Right lobe of liver (tissue), 6 donors: Measurements from ENCODE around the gene MEF2C. TPM values are rescaled to one million over a fixed set of nuclear protein-coding genes. Genes with fewer than 3 reads are reported as not detected.

ENCODE experiments used
- ATAC-seq, 4 donors: fragments of 200-7000 bp; cut with Tn5 transposase; one replicate each; pipeline ENCODE4 v1.9.1; 2020; ENCODE audit warnings: mild to moderate bottlenecking in 4 of 4, moderate library complexity in 4 of 4
- DNase-seq, 3 donors: peaks; one replicate each; pipeline ENCODE4 v3.0.0-alpha.2; 2020
- H3K27ac ChIP-seq, 3 donors: fragments of 200-600 bp; one replicate each; pipeline ENCODE4 v1.8.0; 2022
- H3K27me3 ChIP-seq, 2 donors: fragments of 200-600 bp; one replicate each; pipeline ENCODE4 v1.8.0; 2022
- H3K36me3 ChIP-seq, 4 donors: fragments of 200-600 bp; sonication (generic) in 1 of 4; one replicate each; pipeline versions ENCODE4 v1.5.1 to v1.8.0; 2017 to 2022; ENCODE audit warnings: control low read depth in 1 of 4
- H3K4me1 ChIP-seq, 4 donors: fragments of 200-600 bp; sonication (generic) in 1 of 4; one replicate each; pipeline versions ENCODE4 v1.5.1 to v1.8.0; 2017 to 2022; ENCODE audit warnings: control low read depth in 1 of 4
- H3K4me3 ChIP-seq, 3 donors: fragments of 200-600 bp; one replicate each; pipeline ENCODE4 v1.8.0; 2022
- H3K9me3 ChIP-seq, 4 donors: fragments of 200-600 bp; sonication (generic) in 1 of 4; one replicate each; pipeline versions ENCODE4 v1.5.1 to v1.8.0; 2017 to 2022; ENCODE audit warnings: control low read depth in 1 of 4
- CTCF ChIP-seq, 4 donors: fragments of 200-600 bp in 3 of 4; fragments of 450-650 bp in 1 of 4; IDR thresholded peaks; one replicate each; pipeline versions ENCODE4 v1.5.1 to v1.8.0; 2016 to 2022; ENCODE audit warnings: antibody characterized with exemption in 4 of 4, mild to moderate bottlenecking in 2 of 4
- POLR2A ChIP-seq: fragments of 450-650 bp; IDR thresholded peaks from one replicate; pipeline ENCODE4 v1.6.1; 2017; ENCODE audit warnings: antibody characterized with exemption, mild to moderate bottlenecking
- WGBS: methylation state at CpG from one replicate; pipeline ENCODE4 v1.1.6; 2018; ENCODE audit warnings: low coverage, low lambda C conversion rate; ENCODE audit not compliant: insufficient coverage; ENCODE audit errors: missing lambda C conversion rate; 5-methylcytosine and 5-hydroxymethylcytosine counted together
- intact Hi-C, 2 donors: fragments of 100-400 bp; cut with DNase I; formaldehyde crosslinking; loops; one replicate each; pipeline versions ENCODE4 v1.11.2 to v1.14.1; 2022
- total RNA-seq, 6 experiments: library from RNA; depleted of rRNA in 2 of 6; stranded (reverse); fragments of >200 nt in 2 of 6; fragmentation: NEBNext Ultra II Directional in 3 of 6; extraction: Animal tissue kit (Norgen Biotek cat#: 25700) in 3 of 6; gene quantifications; one replicate each; pipeline versions ENCODE4 v1.1.0 to v1.2.4, GENCODE V29; 2016 to 2023
- donor health status: DM: no; HTN: yes; CAD: no.
- donor health status: DM: no; HTN: no; CAD: no.
- donor health status: DM: no; HTN: no; CAD: no.
- donor health status: DM: no; HTN: yes; CAD: no.
- donor health status: DM: no; HTN: yes; CAD: no.

Gene MEF2C
- total RNA-seq, 6 experiments from 2014 or later = 4.4 to 19.4 (median 6.4) TPM

DNA sequence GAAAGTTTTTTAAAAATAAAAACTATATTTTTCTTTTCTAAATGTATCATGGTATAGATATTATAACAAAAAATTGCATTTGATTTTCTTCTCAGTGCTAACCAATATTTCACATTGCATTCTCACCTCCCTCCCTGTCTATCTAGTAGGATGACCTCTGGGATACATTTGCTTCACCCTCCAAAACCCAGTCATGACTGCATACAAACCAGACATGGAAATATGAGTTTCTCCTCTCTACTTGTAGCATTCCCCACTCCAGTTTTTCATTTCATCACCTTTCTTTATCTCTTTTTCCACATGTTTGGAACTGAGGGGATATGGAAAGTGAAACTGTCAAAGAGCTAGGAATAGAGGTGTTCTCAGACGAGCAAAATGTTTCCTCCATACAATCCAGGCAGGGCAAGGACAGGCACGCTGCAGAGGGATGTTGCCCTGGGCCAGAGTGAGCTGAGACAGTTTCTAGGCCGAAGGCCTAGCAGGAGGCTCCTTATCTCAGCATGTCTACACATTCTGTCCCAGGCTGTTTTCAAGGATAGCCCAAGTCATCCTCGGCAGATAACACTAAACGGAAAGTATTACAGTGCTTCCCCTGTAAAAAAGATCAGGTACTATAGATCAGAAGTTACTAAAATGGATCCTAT lies 46.7 kb downstream of the MEF2C start:
- DNase-seq (no peak), ATAC-seq (peak; percentile 72 to 94 (median 76))
- intact Hi-C loops = no loop called here
- no peak for TF ChIP-seq CTCF (IDR thresholded peaks at IDR 0.05)
- TF ChIP-seq POLR2A = no peak
- no peaks in the 10 kb centered on the region for H3K36me3 ChIP-seq
- no peak overlapping the region for H3K4me3 ChIP-seq
- no peaks in the 10 kb centered on the region for H3K27me3 ChIP-seq
- H3K9me3 ChIP-seq = no peaks in the 10 kb centered on the region
- WGBS = 37% methylated on average over 3 of the region's 5 CpGs
- no peaks in the 10 kb centered on the region for H3K4me1 ChIP-seq
- H3K27ac ChIP-seq = peak overlapping the region; percentile 32 to 59 (median 34)

DNA sequence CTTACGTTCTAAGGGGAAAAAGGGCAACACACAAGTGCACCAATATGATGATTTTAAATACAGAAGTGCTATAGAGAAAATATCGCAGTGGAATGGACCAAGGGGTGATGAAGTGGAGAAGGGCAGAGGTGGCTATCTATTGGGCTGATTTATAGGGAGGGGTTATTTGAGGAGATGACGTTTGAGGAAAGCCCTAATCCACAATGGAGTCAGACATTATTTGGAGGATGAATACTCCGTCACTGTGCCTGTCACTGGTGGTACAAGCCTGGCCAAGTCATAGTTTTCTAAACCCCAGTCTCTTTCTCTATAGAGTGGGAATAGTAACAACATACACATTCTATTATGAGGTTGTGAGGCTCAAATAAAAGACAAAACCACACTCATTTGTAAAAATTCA lies 48.5 kb downstream of the MEF2C start:
- Histone ChIP-seq H3K9me3 (no peaks in the 10 kb centered on the region), H3K27me3 (no peaks in the 10 kb centered on the region), H3K36me3 (no peaks in the 10 kb centered on the region), H3K4me3 (no peak overlapping the region), H3K4me1 (no peaks in the 10 kb centered on the region), H3K27ac (no peak overlapping the region)
- intact Hi-C loops = no loop called here
- 73% methylated on average over 4 of the region's 4 CpGs for WGBS
- ATAC-seq (no peak), DNase-seq (no peak)
- TF ChIP-seq POLR2A (no peak), CTCF (IDR thresholded peaks at IDR 0.05) (no peak)

DNA sequence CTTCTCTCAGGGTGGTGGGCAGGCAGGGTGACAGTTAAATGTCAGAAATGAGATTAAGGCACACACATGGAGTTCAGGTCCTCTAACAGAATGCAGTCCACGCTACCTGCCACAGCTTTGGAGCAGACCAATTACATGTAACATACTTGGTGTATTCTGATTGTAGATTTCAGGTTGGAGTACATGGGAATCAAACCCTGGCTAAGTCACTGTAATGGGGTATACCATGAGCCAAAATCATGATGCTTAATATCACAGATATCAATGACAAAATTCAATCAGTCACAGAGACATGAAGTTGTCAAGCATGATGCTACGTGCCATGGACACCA lies 48.9 kb downstream of the MEF2C start:
- Histone ChIP-seq H3K27ac (peak overlapping the region in 2 of 3 donors; percentile 29 to 47), H3K4me1 (no peaks in the 10 kb centered on the region), H3K9me3 (no peaks in the 10 kb centered on the region), H3K36me3 (no peaks in the 10 kb centered on the region), H3K27me3 (no peaks in the 10 kb centered on the region), H3K4me3 (no peak overlapping the region)
- intact Hi-C loops = no loop called here
- TF ChIP-seq CTCF (IDR thresholded peaks at IDR 0.05) (no peak), POLR2A (no peak)
- WGBS = 80% methylated on average over 2 of the region's 2 CpGs
- ATAC-seq = no peak
- DNase-seq = no peak

- 37% methylated on average over 7 of the region's 7 CpGs for WGBS
These were observed 49.4 kb downstream of the MEF2C start for GRCh38 chr5:88833371-88834130.

More at GRCh38 chr5:88833371-88834130, 49.4 kb downstream of the MEF2C start:
- intact Hi-C loops = no loop called here
- Histone ChIP-seq H3K4me1 (no peaks in the 10 kb centered on the region), H3K36me3 (no peaks in the 10 kb centered on the region), H3K27me3 (no peaks in the 10 kb centered on the region), H3K27ac (peak overlapping the region; percentile 29 to 47 (median 34)), H3K4me3 (no peak overlapping the region), H3K9me3 (no peaks in the 10 kb centered on the region)
- ATAC-seq (peak; percentile 56 to 71 (median 62)), DNase-seq (no peak)
- TF ChIP-seq POLR2A (no peak), CTCF (IDR thresholded peaks at IDR 0.05) (no peak)
